Skeletal muscle cell (primary cell): Measurements from ENCODE around the gene SELL.
"Not testable (repeated sequence)": the region's sequence is repeated elsewhere in the genome, so short reads cannot be mapped to it uniquely, and the experiment has no call there.

Experiments used
- DNase-seq: peaks from one replicate; pipeline ENCODE4 v3.0.0-alpha.2; 2010; ENCODE audit warnings: low read depth
- H3K4me3 ChIP-seq: 2 replicates; pipeline ENCODE4 v1.5.1; 2011; ENCODE audit warnings: low read depth, mild to moderate bottlenecking, control low read depth, low read length, moderate library complexity

SELL gene

DNA sequence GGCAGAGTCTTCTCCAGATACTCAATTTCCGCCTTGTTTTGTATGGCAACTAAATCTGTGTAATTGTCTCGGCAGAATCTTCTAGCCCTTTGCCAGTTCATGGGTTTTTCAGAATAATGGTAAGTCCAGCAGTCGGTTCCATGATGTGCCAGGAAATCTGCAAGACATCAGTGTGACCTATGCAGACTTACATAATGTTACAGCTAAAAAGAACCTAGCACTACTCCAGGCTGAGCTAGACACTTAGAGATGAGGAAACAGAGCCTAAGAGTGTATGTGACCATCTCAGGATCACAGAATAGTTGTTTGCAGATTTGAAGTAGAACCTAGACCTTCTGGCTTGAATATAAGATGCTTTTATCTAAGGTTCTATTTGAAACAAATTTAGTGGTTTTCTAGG, 2.8 kb downstream of the SELL start:
- no peak for DNase-seq
- H3K4me3 ChIP-seq: no peak overlapping the region

DNA sequence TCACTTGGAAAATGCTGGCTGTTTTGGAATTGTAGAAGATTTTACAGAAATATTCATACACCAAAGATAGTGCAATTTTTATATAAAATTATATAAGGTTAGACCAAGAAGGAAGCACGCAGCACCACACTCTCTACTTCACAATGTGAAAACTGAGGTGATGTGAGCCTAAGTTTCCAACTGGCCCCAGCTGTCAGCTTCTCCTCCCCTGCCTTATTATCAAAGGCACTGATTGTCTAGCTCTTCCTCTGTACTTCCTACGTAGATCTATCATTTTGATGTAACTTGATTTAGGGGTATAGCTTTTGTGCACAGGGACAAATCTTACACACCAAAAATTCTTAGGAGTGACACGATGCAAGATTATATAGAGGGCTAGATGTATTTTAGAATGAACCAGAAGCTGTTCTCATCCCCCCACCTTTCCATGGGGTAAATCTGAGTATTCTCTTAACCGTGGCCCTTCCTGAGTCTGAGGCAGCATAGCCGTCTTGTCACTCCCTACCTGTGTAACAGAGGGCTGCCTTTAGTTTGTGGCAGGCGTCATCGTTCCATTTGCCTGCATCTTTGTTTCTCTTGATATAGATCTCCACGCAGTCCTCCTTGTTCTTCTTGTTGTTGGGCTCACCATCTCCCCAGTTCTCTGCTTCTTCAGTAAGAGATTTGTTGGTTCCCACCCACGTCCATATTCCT, 3.4 kb downstream of the SELL start:
- DNase-seq: no peak
- H3K4me3 ChIP-seq: no peak overlapping the region

DNA sequence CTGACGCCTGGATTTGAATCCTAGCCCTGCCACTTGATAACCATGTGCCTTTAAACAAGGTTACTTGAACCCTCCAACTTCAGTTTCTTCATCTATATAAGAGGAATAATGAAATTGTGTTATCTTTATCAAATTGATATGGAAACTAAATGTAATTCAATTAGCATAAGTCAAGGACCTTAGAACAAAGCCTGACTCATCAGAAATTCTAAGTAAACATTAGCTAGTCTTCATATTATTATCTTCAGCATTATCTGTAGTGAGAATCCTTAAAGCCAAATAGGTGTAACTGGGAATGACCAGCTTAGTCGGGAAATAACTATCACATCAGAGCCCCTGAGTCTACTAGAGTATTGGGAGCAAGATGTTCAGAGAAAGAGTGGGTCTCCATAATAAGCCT, 6.6 kb downstream of the SELL start:
- H3K4me3 ChIP-seq: no peak overlapping the region
- DNase-seq: no peak

DNA sequence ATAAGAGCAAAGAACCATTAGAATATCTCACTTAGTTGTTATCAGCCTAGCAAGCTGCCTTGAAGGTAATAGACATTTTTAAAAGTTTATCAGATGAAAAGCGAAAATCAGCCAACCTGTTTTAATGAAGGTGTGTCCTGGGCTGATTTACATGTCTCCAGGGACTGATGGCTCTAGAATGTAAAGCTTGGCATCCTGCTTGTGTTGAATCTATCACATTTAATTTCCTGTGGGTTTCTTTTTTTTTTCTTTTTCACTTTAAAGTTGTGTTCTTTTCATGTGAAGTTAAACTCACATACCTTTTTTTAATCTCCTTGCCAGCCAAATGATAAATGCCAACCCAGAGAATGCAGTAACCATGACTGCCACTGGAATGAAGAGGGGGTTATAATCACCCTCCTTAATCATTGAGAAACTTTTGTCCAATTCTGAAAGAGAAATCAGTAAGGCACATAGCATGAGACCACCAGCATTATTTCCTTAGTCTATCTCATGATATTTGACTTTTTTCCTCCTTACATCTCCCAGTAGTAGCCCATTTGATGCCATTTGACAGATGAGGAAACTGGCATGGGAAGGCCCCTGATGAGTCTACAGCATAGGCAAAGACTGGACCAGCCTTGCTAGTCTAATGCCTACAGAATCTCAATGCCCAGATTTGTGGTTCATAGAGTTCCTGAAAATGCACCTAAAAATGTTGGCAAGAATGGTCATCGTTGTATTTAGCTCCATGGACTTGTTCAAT, 10.0 kb downstream of the SELL start:
- DNase-seq: no peak
- no peak overlapping the region for H3K4me3 ChIP-seq

DNA sequence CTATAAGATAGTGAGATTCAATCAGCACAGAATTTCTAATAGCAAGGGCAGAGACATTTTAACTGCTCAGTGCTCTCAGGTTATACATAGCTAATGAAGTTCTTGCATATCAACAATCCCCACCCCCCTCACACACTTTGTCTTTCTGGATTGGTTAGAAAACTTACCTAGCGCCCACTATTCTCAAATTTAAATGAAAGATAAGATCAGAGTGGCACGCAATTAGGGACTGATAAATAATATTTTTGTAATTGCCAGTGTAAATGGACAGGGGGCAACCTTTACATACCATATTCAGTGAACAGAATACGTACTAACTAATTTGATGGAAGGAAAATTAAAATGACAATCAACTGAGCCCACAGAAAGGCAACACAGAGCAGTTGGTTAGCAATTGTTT, 11.7 kb downstream of the SELL start:
- no peak overlapping the region for H3K4me3 ChIP-seq
- no peak for DNase-seq

DNA sequence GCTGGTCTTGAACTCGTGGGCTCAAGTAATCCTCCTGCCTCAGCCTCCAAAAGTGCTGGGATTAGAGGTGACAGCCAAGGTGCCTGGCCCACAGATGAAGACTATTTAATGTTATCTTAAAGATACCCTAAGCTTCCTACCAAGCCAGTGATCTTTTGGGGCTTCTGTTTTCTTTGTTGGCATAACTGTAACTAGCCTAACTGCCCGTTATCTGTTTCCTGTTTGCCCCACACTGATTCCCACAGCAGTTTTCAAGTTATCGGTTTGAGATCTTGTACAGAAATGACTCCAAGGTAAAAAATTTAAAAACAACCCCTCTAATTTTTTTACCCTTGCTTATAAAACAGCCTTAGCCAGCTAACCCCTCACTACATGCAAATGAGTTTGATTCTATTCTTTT, 12.4 kb downstream of the SELL start:
- H3K4me3 ChIP-seq: no peak overlapping the region
- DNase-seq: no peak

DNA sequence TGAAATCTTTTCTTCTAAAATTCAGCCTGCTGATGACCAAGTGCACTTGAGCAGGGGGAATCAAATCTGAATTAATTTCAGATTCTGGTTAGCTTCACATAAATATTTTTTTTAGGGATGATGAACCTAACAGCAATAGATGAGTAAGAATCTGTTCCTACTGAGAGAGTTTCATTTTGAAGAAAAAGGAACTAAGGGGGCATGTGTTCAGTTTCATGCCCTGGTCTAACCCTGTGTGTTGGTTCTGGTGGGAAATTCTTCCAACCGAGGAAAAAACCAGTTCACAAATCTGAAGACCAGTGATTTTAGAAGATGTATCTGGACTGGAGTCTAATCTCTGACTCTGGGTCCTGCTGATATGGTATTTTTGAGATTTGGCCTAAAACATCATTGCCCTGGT, 13.7 kb downstream of the SELL start:
- DNase-seq: no peak
- no peak overlapping the region for H3K4me3 ChIP-seq

DNA sequence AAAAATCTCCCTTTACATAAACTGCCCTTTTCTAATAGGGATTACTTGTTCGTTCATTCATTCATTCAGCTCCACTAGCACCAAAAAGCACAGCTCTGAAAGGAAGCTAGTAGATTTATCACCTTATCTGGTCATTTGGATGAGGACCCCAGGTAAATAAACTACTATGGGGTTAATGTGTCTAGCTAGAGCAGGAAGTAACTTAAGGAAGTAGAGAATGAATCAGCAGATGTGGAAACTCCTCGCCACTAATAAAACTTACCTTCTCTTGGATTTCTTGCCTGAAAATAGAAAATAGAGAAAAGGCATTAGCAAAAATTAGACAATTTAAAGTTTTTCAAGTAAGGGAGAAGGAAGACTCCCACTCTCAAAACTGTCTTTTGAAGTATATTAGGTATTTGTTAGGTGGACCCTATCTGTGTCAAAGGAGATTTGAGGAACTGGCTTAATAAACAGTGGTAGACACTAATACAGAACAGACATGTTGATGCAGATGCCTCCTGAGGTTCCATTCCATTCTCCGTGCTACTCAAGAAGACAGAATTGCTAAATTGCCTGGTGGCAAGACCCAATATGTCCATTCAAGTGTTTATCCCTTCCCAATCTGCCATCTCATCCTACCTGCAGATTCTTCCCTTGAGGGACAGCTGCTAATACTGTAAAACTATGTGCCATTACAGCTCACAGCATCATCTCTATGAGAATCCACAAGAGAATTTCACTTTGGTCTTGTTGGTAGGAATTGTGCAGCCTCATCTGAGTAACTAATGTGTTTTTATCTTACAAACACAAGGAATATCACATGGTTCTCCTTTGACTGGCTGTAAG, 14.9 kb downstream of the SELL start:
- no peak for DNase-seq

DNA sequence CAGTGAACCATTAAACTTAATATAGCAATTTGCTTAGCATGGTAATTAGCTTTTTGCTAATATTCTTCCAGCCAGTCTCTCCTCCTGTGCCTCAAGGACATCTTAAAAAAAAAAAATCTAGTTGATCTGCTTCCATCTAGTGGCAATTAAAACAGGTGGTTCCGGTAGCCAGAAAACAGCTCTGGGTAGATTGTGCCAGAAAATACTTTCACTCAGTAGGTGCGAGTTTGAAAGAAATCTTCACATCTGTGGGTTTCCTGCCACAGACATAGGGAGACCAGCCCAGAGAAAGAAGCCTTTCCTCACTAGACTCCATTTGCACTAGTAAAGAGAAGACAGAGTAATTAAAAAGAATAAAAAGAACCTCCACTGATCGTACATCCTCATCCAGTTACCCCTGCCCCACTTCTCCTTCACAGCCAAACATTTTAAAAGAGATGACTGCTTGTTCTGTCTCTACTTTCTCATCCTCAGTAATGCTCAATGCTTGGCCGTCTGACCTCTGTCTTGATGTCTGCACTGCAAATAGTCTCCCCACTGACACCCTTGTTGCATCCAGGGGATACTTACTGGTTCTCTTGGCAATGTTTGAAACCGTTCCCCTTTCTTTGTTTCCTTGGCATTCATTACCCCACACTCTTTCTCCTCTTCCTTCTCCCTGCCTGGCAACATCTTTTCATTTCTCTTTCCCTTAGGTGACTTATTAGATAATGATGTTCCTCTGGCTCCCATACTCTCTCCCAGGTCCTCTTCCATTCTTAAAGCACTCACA, 16.9 kb downstream of the SELL start:
- no peak overlapping the region for H3K4me3 ChIP-seq
- no peak for DNase-seq

More for the DNA sequence above, 14.9 kb downstream of the SELL start:
- no peak overlapping the region for H3K4me3 ChIP-seq

DNA sequence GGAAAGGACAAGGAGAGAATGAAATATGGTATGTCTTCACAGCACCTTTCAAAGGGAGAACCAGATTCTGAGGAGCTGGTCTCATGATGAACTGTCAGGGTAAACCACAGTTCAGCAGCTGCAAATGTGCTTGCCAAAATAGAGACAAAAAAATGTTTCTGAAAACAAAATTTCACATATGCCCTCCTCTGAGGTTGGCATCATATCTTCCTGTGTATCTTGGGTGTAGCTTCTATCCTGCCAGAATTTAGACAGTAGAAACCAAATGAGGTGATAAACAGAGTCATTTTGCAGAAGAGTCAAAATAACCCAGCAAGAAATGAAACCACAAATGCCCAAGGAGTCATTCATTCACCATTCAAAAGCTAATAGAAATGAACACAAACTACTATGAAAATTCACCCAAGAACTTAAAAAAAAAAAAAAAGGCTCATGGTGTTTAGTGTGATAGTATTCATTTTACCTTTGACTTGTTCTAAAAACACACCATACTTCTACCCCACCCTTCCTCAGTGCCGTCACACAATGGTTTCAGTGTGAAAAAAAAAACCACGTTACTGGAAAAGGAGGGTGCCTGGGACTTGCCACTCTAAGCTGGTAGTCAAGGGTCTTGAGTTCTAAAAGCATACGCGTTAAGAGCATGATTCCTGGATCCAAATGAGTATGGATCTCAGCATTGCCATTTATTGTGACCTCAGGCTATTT, 18.5 kb downstream of the SELL start:
- DNase-seq: no peak
- no peak overlapping the region for H3K4me3 ChIP-seq

DNA sequence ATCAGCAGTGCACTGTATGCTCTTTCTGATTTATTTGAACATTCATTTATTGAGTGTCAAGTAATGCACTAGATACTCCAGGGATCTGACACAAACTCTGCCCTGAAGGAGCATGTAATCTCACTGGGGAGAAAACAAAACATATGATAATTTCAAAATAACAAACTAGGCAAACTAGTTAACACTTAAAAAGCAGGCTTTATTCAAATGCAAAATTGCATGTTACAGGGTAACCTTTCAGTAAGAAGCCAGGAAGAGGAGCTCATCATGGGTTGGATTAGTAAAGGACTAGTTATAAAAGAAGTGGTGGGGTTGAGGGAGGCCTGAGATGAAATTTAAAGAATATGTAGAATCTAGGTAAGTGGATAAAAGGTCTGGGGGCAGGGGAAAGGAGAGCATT, 20.9 kb downstream of the SELL start:
- no peak overlapping the region for H3K4me3 ChIP-seq
- no peak for DNase-seq

DNA sequence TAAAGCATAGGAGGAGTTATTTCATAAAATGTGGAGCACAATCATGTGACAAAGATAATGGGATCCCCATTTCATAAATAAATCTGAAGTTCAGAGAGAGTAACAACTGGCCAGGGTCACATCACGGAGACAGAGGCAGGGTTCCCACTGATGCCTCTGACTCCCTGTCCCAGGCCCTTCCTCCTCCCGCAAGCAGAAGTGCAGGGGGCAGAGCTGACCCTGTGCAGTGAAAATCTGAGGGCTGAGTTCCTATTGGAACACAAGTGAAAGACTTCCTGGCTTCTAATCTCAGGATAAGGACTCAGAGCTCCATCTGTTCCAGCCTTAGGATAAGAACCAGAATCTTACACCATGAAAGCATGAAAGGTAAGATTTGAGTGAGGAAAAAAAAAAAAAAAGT, 22.0 kb downstream of the SELL start:
- H3K4me3 ChIP-seq: no peak overlapping the region
- no peak for DNase-seq

DNA sequence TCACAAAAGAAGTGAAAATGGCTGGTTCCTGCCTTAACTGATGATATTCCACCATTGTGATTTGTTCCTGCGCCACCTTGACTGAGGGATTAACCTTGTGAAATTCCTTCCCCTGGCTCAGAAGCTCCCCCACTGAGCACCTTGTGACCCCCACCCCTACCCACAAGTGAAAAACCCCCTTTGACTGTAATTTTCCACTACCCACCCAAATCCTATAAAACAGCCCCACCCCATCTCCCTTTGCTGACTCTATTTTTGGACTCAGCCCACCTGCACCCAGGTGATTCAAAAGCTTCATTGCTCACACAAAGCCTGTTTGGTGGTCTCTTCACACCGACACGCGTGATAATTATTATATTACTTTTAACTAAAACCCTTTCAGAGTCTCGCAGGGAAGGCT, 23.0 kb downstream of the SELL start:
- not testable (repeated sequence) for DNase-seq, H3K4me3 ChIP-seq

DNA sequence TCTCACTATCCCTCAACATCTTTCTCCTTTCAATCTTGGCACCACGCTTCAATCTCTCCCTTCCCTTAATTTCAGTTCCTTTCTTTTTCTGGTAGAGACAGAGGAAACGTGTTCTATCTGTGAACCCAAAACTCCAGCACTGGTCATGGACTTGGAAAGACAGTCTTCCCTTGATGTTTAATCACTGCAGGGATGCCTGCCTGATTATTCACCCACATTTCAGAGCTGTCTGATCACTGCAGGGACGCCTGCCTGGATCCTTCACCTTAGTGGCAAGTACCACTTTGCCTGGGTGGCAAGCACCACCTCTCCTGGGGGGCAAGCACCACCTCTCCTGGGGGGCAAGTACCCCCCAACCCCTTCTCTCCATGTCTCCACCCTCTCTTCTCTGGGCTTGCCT, 27.8 kb downstream of the SELL start:
- no peak overlapping the region for H3K4me3 ChIP-seq

DNA sequence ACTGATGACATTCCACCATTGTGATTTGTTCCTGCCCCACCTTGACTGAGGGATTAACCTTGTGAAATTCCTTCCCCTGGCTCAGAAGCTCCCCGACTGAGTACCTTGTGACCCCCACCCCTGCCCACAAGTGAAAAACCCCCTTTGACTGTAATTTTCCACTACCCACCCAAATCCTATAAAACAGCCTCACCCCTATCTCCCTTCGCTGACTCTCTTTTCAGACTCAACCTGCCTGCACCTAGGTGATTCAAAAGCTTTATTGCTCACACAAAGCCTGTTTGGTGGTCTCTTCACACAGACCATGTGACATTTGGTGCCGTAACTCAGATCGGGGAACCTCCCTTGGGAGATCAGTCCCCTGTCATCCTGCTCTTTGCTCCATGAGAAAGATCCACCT, 28.3 kb downstream of the SELL start:
- not testable (repeated sequence) for H3K4me3 ChIP-seq, DNase-seq

More for the DNA sequence above, 27.8 kb downstream of the SELL start:
- no peak for DNase-seq

DNA sequence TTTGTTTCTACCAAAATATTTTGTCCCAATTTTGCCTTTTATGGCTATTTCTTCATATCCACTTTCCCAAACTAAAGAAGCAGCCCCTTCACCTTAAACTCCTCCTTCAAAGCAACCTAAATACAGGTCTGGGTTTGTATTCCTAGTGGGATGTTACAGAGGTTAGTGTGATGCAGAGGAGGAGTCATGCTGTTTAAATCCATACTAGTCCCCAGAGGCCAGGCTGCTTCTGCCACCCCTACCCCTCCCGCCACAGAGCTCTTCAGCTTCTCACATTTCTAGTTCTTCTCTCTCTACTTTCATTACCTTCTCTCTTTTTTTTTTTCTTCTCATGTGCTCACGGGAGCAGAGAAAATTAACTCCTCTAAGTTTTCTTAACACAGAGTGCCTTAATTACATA, 29.3 kb downstream of the SELL start:
- DNase-seq: no peak
- H3K4me3 ChIP-seq: no peak overlapping the region

DNA sequence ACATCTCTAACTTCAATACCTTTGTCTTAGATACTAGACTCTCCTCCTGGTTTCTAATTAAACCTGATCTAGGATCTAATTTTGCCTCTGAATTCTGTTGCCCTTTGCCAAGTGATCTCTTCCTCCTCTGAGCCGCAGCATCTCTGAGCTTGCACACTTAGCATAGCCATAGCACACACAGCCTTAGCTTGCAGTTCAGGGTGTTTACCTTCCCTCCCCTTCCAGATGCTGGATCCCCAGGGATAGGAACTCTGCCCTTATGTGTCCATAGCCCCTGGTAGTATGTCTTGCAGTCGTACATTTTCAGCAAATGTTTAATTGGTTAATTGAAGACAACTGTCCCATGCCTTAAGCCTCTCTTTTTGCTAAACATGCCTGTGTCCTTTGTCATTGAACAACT, 30.3 kb downstream of the SELL start:
- H3K4me3 ChIP-seq: no peak overlapping the region
- DNase-seq: no peak

DNA sequence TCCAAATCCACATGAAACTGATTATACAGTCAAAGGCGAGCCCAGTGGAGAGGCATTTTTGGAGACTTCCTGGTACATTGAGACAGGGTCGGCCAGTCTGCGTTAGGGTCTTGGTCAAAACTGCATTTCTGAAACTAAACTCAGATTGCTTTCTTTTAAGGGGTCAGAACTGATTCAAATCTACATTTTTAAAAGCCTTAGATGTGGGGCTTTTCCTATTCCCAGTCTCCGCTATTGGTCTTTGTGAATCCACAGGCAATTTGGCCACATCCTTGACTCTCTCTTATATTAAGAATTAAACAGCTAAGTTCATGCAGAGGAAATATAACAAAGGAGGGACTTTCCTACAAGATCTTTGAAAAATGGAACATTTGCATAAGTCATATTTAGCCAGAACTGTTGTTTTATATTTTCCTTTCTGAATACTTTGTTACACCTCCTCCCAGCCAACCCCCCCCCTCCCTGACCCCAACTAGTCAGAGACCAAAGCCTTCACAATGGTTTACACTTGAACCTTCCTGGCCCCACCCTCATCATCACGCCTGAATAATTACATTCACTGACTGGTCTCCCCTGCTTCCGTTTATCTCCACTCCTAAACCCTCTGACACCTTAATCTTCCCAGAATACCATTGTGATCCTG, 30.9 kb downstream of the SELL start:
- DNase-seq: no peak
- no peak overlapping the region for H3K4me3 ChIP-seq

DNA sequence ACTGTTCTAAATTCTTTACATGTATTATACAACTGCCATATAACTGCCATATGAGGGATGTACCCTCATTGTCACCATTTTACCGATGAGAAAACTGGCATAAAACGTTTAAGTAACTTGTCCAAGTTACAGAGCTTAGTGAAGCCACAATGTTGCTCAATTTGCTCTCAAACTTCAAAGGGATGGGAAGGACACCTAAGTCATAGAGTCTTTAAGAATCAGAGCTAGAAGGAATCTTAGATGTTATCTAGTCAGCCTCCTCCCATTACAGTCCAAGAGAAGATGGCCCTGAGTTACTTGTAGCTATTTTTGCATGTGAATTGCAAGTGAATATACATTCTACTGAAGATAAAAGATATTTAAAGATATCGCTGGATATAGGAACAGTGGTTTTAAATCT, 31.7 kb downstream of the SELL start:
- H3K4me3 ChIP-seq: no peak overlapping the region
- DNase-seq: no peak
